ENCODE data around the gene CBFA2T2. TPM values are rescaled to one million over a fixed set of nuclear protein-coding genes. Genes with fewer than 3 reads are reported as not detected.
"Not testable (repeated sequence)": the region's sequence is repeated elsewhere in the genome, so short reads cannot be mapped to it uniquely, and the experiment has no call there.

The CBFA2T2 gene
- total RNA-seq, 2 experiments from 2014 or later: 27.7 to 28.4 TPM

DNA sequence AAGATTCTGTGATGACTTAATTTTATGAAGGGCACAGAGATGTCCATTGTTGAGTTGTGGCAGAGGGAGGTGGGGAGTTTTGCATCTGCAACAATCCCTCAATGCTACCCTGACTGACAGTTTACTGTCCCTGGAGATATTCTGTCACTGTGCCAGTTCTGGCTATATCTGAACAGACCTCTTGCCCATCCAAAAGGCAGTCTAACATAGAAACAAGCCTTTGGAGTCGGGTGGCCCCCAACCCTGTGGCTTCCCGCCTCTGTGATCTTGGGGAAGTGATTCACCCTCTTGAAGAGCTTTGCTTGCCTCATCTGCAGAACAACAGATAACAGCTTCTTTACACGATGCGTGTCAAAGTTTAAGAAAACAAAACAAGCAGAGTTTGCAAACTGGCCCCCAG, 200.1 kb downstream of the CBFA2T2 start:
- H3K4me3 Mint-ChIP-seq: peak overlapping the region; percentile 58
- peaks cover 4% of the 10 kb centered on the region for H3K36me3 Mint-ChIP-seq
- no peaks in the 10 kb centered on the region for H3K9me3 Mint-ChIP-seq
- POLR2A ChIA-PET: interaction anchor here (0.7 to 5.8 kb wide), 12 partner anchors 8 to 895 kb away, joined by 3 to 46 read pairs (median 5); partner anchors contain the start of genes ACTL10, EIF2S2, PXMP4 and ZNF341
- H3K27me3 Mint-ChIP-seq: no peaks in the 10 kb centered on the region
- H3K4me1 Mint-ChIP-seq: peaks cover 46% of the 10 kb centered on the region
- peak overlapping the region; percentile 94 for H3K27ac Mint-ChIP-seq
- ATAC-seq (ENCODE audit: low read depth) (peak; percentile 30), DNase-seq (peak; percentile 59)

DNA sequence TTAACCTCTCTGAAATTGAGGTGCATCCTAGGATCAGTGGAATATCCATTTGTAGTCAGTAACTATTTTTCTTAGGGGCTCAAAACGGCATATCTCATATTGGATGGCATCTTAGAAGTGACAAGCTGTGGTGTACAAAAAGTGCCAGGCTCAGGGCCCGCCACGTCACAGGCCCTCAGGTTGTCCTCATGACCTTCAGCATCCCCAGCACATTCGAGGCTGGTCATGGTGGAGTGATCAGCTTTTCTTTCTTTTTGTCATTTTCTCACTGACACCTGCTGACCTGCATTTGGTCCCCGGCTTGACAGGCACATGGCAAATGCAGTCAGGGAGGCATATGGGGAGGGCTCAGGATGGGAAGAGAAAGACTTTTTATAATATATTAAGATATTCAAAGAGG, 203.4 kb downstream of the CBFA2T2 start:
- peak overlapping the region; percentile 16 for H3K27ac Mint-ChIP-seq
- peaks cover 30% of the 10 kb centered on the region for H3K4me1 Mint-ChIP-seq
- H3K4me3 Mint-ChIP-seq: no peak overlapping the region
- DNase-seq (no peak), ATAC-seq (ENCODE audit: low read depth) (no peak)
- POLR2A ChIA-PET: no interaction called here
- H3K36me3 Mint-ChIP-seq: peaks cover under 1% of the 10 kb centered on the region
- H3K9me3 Mint-ChIP-seq: no peaks in the 10 kb centered on the region
- no peaks in the 10 kb centered on the region for H3K27me3 Mint-ChIP-seq

DNA sequence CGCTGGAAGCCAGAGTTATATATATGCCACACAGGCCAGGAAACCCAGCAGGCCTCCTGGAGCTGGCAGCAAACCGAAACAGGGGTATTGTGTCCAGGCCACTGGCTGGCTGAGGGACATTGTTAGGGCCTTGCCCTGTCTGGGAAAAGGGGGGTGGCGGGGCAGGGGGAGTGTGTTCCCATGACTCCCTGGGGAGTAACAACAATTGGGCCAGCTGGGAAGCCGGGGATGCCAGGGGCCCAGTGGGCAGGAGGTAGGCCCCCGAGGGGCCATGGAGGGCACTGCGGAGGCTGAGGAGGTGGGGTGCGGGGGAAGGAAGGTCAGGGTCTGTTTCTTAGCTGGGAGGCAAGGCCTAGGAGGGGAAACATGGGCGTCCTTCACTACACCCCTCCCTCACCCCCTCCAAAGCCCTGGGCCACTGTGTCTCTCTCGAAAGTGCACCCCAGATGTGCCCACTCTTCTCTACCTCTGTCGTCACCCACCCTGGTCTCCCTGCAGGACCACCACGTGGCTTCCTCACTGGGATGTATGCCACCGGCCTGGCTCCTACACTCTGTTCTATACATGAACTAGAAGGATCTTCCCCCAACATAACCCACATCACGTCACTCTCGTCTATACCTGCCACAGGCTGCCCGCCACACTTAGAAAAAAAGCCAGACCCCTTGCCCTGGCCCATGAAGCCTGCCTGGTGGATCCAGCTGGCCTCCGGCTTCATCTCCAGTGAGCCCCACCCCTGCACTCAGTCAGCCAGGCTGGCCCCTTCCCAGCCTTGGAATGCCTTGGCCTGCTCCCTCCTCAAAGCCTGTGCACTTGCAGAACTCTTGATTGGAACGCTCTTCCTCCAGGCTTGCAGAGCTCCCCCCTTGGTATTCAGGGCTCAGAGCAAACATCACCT, 204.1 kb downstream of the CBFA2T2 start:
- DNase-seq (no peak), ATAC-seq (ENCODE audit: low read depth) (no peak)
- H3K4me3 Mint-ChIP-seq: no peak overlapping the region
- no peaks in the 10 kb centered on the region for H3K9me3 Mint-ChIP-seq
- POLR2A ChIA-PET: no interaction called here
- H3K4me1 Mint-ChIP-seq: peaks cover 23% of the 10 kb centered on the region
- H3K27ac Mint-ChIP-seq: no peak overlapping the region
- no peaks in the 10 kb centered on the region for H3K27me3 Mint-ChIP-seq
- H3K36me3 Mint-ChIP-seq: peaks cover 2% of the 10 kb centered on the region

DNA sequence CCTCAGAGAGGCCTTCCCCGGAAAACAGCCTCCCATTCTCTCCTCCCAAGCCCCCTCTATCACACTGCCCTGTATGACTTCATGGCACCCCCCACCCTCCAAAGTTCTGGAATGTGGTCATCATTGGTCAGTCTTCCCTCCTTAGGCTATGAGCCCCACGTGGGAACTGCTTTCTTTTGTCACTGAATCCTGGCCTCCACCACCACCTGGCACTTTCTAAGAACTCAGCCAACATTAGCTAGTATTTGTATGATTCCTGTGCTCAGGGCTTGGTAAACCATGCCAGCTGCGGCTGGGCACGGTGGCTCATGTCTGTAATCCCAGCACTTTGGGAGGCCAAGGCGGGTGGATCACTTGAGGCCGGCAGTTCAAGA, 204.7 kb downstream of the CBFA2T2 start:
- Mint-ChIP-seq H3K27me3 (no peaks in the 10 kb centered on the region), H3K4me1 (peaks cover 17% of the 10 kb centered on the region), H3K27ac (no peak overlapping the region), H3K4me3 (no peak overlapping the region), H3K9me3 (no peaks in the 10 kb centered on the region), H3K36me3 (peaks cover 2% of the 10 kb centered on the region)
- POLR2A ChIA-PET: interaction anchor here (1.4 kb wide), 1 partner anchor 25 kb away, joined by 3 read pairs; the partner anchor contains the start of gene PXMP4
- DNase-seq (no peak), ATAC-seq (ENCODE audit: low read depth) (no peak)

DNA sequence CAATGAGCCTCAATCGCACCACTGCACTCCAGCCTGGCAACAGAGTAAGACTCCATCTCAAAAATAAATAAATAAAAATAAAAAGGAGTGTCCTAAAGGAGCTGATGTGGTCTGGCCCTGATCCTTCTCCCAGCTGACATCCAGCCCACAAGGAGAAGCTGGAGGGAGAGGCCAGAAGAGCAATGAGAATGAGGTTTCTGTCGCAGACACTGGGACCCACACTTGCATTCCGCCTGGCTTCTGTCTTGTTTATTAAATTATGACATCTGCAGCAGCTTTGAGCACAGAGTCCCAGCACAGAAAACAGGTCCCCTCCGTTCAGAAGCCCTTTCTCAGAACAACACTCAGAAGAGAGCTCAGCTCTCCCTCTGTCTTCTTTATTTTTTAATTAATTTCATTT, 206.6 kb downstream of the CBFA2T2 start:
- peaks cover 3% of the 10 kb centered on the region for H3K4me1 Mint-ChIP-seq
- POLR2A ChIA-PET: interaction anchor here (0.5 to 0.6 kb wide), 2 partner anchors 45 to 413 kb away, joined by 4 to 5 read pairs; no protein-coding TSS in a partner anchor

DNA sequence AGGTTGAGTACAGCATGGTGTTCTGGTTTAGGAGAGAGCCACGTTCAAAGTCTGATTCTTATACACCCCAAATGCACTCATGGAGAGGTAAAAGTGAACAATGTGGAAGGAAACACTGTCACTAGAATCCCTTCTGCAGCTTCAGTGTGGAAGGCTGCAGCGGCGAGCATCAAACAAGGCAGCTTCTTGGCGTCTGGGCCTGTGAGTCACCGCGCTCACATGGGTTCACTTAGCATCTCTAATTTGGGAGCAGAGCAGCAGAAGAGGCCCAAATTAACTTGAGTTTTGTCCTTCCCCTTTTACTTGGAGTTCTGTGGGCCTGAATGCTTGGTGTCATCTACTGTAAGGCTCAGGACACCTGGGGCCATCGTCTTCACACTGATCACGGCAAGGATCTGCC, 207.2 kb downstream of the CBFA2T2 start:
- Mint-ChIP-seq H3K27me3 (no peaks in the 10 kb centered on the region), H3K9me3 (peaks cover 2% of the 10 kb centered on the region), H3K27ac (no peak overlapping the region), H3K4me3 (no peak overlapping the region), H3K4me1 (peaks cover under 1% of the 10 kb centered on the region), H3K36me3 (peaks cover 2% of the 10 kb centered on the region)
- POLR2A ChIA-PET: interaction anchor here (0.5 kb wide), 1 partner anchor 44 kb away, joined by 4 read pairs; no protein-coding TSS in a partner anchor
- DNase-seq (no peak), ATAC-seq (ENCODE audit: low read depth) (no peak)

More for the DNA sequence above, 206.6 kb downstream of the CBFA2T2 start:
- no peak for ATAC-seq (ENCODE audit: low read depth)
- H3K27me3 Mint-ChIP-seq: no peaks in the 10 kb centered on the region
- no peak for DNase-seq
- H3K27ac Mint-ChIP-seq: no peak overlapping the region
- no peaks in the 10 kb centered on the region for H3K9me3 Mint-ChIP-seq
- H3K4me3 Mint-ChIP-seq: no peak overlapping the region
- peaks cover 2% of the 10 kb centered on the region for H3K36me3 Mint-ChIP-seq

DNA sequence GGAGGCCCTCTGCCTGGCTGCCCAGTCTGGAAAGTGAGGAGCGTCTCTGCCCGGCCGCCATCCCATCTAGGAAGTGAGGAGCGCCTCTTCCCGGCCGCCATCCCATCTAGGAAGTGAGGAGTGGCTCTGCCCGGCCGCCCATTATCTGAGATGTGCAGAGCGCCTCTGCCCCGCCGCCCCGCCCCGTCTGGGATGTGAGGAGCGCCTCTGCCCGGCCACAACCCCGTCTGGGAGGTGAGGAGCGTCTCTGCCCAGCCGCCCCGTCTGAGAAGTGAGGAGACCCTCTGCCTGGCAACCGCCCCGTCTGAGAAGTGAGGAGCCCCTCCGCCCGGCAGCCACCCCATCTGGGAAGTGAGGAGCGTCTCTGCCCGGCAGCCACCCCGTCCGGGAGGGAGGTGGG, 209.1 kb downstream of the CBFA2T2 start:
- H3K9me3 Mint-ChIP-seq, POLR2A ChIA-PET: not testable (repeated sequence)

More for the DNA sequence above, 209.1 kb downstream of the CBFA2T2 start:
- H3K4me3 Mint-ChIP-seq; H3K27me3 Mint-ChIP-seq; H3K27ac Mint-ChIP-seq; H3K36me3 Mint-ChIP-seq; H3K4me1 Mint-ChIP-seq; DNase-seq; ATAC-seq (ENCODE audit: low read depth): not testable (repeated sequence)

Other genes with a start within 250 kb of the CBFA2T2 start
- not detected for gene BPIFB1, start 206.9 kb upstream of the CBFA2T2 start, total RNA-seq
- 10 to 100 TPM; 40.0 to 41.5 TPM for gene CDK5RAP1, start 88.6 kb upstream of the CBFA2T2 start, total RNA-seq
- 10 to 100 TPM; 10.1 to 10.6 TPM for gene SNTA1, start 46.3 kb upstream of the CBFA2T2 start, total RNA-seq
- gene C20orf144, start 172.2 kb downstream of the CBFA2T2 start, total RNA-seq: under 1 TPM; 0.39 to 0.43 TPM
- gene ACTL10, start 176.8 kb downstream of the CBFA2T2 start, total RNA-seq: 1 to 10 TPM; 4.4 to 4.9 TPM
- gene NECAB3, start 184.3 kb downstream of the CBFA2T2 start, total RNA-seq: 10 to 100 TPM; 36.3 to 37.7 TPM
- gene E2F1, start 196.3 kb downstream of the CBFA2T2 start, total RNA-seq: 10 to 100 TPM; 62.5 to 68.4 TPM
- gene PXMP4, start 230.2 kb downstream of the CBFA2T2 start, total RNA-seq: 10 to 100 TPM; 13.4 to 19.2 TPM
- 1 to 10 TPM; 5.1 to 5.7 TPM for gene ZNF341, start 241.9 kb downstream of the CBFA2T2 start, total RNA-seq